HG02870 (cell line): ENCODE data around the gene TDRD5.

Source experiments
- ATAC-seq: cut with Tn5 transposase; IDR thresholded peaks from one replicate; pipeline ENCODE4 v1.9.1; 2021; ENCODE audit warnings: mild to moderate bottlenecking, moderate library complexity; ENCODE audit not compliant: unreplicated experiment

Gene TDRD5

GRCh38 chr1:179731643-179732042, 140.0 kb downstream of the TDRD5 start:
- no peak for ATAC-seq
